Endometrial microvascular endothelial cells (primary cell): ENCODE results near the gene ST3GAL5. TPM values are rescaled to one million over a fixed set of nuclear protein-coding genes. Genes with fewer than 3 reads are reported as not detected.

ENCODE experiments used
- in situ Hi-C: cut with HindIII; loops from 2 replicates; pipeline ENCODE4 v1.10.0; 2017; ENCODE audit warnings: low sequenced_read_pairs, low pct_unique_long_range_greater_than_20kb; ENCODE audit errors: inconsistent ontology term
- total RNA-seq: library from RNA; depleted of rRNA; stranded (reverse); fragments of >200 nt; gene quantifications from one replicate; pipeline ENCODE4 v1.2.3, GENCODE V29; 2015; ENCODE audit errors: inconsistent ontology term

ST3GAL5 gene
- total RNA-seq, 1 donor from 2014 or later, result 10.6 TPM

DNA sequence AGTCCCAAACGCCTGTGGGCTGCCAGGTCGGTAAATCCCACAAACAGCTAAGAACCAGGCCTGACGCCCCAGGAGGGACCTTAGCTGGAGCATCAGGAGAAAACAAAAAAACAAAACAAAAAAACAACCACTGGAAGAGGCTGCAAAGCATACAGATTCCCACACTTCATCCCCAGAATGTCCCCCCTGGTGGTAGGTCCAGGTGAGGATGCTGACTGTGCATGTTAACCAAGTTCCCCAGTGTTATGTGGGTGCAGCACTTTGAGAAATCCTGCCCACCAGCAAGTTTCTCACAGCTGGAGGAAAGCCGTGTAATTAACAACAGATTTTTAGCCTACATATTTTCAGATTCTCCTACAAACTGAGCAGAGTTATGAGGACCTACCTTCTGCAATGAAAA is 15.1 kb downstream of the ST3GAL5 start:
- in situ Hi-C loops, result no loop called here

- in situ Hi-C loops, result no loop called here
Observed at GRCh38 chr2:85872536-85873161, 16.1 kb downstream of the ST3GAL5 start.

DNA sequence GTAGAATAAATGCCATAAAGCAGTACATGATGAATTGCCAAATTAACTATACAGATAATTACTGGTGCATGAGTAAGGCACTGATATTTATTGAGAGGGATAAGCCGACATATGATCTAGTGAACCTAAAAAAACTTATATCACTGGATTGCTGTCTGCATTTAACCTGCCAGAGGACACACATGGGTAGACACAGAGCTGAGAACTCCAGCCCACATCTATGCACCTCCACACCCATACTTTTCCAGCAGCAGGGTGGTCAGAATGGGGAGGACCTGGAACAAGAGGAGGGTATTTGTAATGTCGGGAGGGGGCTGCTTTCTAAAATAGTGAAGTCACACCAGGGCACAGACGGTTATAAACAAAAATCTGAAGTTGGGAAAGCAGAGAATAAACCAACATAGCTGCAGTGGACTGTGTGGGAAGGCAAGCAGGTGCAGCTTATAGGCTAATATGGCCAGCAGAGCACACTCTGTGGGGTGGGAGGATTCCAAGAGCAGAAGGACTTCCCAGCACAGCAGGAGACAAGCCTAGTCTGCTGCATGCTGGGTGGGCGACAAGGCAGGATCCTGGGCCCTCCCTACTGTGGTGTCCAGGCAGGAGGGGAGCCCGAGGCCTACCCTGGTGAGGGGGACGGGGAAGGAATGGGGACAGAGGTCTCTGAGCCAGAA is 17.2 kb downstream of the ST3GAL5 start:
- in situ Hi-C loops, result no loop called here

- in situ Hi-C loops, result no loop called here
Observed at GRCh38 chr2:85868822-85869221, 20.0 kb downstream of the ST3GAL5 start.

DNA sequence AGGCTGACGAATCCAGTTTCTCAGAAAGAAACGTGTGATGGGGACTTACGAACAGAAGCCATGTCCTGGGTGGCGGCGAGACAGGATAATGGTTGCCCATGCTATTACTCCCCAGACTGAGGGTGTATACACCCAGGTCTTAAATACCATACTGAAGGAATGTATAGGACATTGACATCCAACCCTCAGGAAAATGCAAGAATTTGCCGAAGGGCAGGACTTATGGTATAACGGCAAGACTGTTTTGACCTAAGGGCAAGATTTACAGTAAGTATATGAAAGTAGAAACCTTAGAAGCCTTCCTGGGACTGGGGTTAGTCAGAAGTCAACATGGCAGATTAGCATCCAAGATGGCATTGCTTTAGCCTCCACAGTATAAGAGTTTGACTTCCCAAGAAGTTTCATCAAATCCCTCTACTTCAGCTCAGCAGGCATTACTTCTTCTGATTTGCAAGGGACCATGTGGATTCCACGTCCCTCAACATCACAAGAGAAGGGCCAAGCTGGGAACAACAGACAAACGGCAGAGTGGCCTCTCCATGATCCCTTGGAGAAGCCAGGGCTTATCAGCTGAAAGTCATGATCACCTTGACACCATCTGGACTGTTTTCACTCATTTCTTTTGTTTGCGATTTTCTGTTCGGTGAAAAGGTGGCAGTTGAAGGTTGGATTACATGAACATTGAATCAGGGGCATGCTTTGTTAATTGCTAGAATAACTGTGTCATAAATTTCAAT is 21.1 kb downstream of the ST3GAL5 start:
- in situ Hi-C loops, result no loop called here

DNA sequence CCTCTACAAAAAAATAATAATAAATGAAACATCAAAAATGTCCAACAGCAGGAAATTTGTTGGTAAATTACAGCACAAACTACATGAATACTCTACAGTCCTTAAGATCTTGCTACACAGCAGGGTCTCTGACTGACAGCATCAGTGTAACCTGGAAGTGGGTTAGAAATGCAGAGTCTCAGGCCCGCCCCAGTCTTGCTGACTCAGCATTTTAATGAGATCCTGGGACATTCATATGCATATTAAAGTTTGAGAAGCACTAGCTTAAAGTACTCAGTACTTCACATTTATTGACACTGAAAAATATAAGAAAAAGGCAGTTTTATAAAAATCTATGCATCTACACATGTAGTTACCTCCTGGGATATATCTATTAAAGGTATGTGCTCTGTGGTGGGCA is 21.7 kb downstream of the ST3GAL5 start:
- in situ Hi-C loops, result no loop called here

DNA sequence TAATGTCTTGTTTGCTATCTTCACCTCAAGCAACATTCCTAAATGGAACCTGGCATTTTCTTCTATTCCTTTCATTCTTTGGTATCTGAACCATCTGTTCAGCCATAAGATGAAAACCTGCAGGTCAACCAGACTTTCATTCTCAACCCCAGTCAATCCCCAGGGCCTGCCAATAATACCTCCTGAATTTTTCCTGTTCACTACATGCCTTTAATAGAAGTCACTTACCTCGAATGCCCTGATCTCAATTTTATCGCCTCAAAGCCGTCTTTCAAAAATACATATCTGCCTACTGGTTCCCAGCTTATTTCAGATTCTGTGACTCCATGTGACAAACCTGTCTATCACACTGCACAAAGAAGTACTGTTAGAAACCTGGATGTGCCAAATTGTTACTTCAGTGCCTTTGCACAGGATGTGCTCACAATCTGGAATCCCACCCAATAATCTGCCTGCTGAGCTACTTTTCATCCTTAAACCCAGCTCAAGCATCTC is 22.6 kb downstream of the ST3GAL5 start:
- in situ Hi-C loops, result no loop called here

GRCh38 chr2:85865539-85866164 is 23.1 kb downstream of the ST3GAL5 start:
- in situ Hi-C loops, result no loop called here

- in situ Hi-C loops, result no loop called here
Observed at GRCh38 chr2:85864654-85865053, 24.1 kb downstream of the ST3GAL5 start.

DNA sequence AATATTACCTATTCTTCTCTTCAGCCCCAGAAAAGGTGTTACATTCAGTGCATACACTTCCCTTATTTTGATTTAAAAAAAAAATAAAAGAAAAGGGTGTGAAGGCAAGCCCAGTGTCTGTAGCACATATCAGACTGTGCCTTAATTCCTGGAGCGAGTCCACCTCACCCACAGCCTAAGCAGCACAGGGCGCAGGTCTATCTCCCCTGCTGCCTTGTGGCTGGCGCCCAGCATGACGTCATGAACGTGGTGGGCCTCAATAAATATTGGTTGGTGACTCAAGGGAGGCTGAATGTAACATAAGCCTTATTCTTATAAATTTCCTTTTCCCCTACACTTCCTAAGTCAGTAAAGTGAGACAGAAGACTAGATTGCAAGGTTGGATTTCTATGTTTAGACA is 26.4 kb downstream of the ST3GAL5 start:
- in situ Hi-C loops, result no loop called here

DNA sequence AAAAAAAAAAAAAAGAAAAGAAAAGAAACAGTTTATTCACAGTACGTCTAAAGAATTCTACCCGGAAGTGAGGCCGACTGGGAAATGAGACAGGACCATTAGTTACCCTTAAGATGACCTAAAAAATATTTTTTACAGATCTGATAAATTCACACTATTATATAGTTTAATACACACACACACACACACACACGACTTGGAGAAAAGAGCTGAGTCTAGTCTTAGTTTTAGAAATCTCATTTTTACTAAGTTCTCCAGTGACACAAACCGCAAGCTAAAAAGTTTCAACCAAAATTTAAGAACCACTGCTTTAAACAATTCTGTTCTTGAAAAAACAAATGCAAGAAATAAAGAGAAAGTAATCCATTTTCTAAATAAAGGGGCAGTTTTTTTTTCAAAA is 27.1 kb downstream of the ST3GAL5 start:
- in situ Hi-C loops, result no loop called here

DNA sequence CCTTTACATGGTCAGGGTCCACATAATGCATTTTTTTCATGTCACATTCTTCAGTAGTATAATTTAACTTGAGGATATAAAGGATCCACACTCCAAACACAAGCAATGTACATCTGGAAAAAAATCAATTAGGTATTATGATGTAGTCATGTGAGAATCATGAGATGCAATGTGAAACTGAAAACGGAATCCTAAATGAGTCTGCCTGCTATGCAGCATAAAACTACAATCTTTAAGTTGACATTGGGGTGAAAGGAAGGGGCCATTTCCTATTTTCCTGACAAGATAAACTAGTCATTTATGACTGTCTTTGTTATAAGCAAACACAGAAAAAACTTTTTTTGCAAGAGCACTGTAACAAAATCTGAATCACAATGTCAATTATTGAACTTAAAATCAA is 27.6 kb downstream of the ST3GAL5 start:
- in situ Hi-C loops, result no loop called here

- in situ Hi-C loops, result no loop called here
Observed at GRCh38 chr2:85858841-85859240, 29.9 kb downstream of the ST3GAL5 start.

DNA sequence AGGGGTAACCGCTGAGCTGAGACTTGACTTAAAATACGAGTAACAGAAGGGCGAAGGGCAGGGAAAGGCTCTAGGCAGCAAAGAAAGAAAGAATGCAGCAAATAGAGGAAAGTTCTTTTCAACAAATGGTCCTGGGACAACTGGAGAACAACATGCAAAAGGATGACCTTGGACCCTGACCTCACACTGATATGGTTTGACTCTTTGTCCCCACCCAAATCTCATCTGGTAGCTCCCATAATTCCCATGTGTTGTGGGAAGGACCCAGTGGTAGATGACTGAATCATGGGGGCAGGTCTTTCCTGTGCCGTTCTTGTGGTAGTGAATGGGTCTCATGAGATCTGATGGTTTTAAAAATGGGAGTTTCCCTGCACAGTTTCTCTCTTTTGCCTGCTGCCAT is 33.9 kb downstream of the ST3GAL5 start:
- in situ Hi-C loops, result no loop called here

GRCh38 chr2:85854166-85854509 is 34.7 kb downstream of the ST3GAL5 start:
- in situ Hi-C loops, result no loop called here

- in situ Hi-C loops, result no loop called here
Observed at GRCh38 chr2:85853499-85854165, 35.2 kb downstream of the ST3GAL5 start.

DNA sequence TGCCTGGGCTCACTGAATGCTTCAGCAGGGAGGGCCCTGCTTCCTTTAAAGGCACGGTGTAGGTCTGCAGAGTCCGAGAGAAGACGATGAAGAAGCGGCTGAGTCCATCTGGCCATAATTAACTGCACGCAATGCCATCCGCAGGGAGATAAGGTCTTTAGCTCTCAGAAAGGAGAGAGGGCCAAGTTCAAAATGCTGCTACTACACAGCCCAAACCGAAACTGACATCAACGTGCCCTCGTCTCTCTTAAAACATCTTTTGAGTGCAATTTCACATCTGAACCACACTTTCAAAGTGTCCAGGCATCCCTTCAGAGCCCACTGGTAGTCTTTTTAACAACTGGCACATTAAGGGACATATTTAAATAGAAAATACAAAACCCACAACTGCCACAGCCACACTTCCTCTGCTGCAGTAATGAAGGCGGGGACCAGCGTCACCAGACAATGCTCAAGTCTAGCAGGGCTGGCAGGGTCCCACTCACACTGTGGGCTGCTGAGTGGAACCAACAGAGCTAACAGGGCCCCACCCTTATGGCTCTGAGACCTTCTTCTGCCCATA is 35.8 kb downstream of the ST3GAL5 start:
- in situ Hi-C loops, result no loop called here

DNA sequence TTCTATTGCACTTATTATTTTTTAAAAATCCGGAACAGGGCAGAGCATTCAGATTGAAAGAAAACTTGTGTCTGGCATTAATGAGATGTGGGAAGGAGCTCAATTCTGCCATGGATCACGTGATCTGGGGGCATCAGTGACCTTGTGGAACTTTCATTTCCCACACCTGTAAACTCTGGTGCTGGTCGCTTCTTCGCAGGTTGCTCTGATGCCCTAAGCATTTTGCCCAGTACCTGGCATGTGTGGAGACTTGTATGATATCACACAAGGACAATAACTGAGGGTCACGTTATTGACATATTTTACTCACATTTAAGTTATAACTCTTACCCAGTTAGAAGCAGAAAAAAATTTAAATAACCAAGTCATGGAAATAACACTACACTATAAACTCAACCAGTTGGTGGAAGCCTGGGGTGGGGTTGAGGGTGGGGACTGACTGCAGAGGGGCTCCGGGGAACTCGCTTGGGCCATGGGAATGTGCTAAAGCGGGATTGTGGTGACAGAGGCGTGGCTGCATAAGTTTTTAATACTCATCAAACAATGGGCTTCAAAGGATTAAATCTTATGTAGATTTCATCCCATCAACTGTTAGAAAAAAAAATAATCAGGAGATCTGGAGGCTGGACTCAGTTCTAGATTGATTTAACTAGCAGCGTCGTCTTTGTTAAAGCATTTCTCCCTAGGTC is 36.5 kb downstream of the ST3GAL5 start:
- in situ Hi-C loops, result no loop called here
